ENCODE measurements around the gene TSPEAR.

TSPEAR gene

GRCh38 chr21:44740742-44741141 lies 29.4 kb upstream of the TSPEAR start:
- DNase-seq = no peak

GRCh38 chr21:44739316-44739715 lies 27.9 kb upstream of the TSPEAR start:
- no peak for DNase-seq

GRCh38 chr21:44738621-44739020 lies 27.2 kb upstream of the TSPEAR start:
- no peak for DNase-seq

- DNase-seq = no peak
Observed at GRCh38 chr21:44737706-44738354, 26.5 kb upstream of the TSPEAR start.

- DNase-seq = no peak
Observed at GRCh38 chr21:44736291-44737004, 25.1 kb upstream of the TSPEAR start.

- no peak for DNase-seq
Observed at GRCh38 chr21:44735821-44736220, 24.4 kb upstream of the TSPEAR start.

- DNase-seq = no peak
Observed at GRCh38 chr21:44734841-44735240, 23.5 kb upstream of the TSPEAR start.

- DNase-seq = no peak
Observed at GRCh38 chr21:44734026-44734745, 22.8 kb upstream of the TSPEAR start.

GRCh38 chr21:44732956-44733355 lies 21.6 kb upstream of the TSPEAR start:
- no peak for DNase-seq

GRCh38 chr21:44732263-44732662 lies 20.9 kb upstream of the TSPEAR start:
- DNase-seq = no peak

- DNase-seq = no peak
Observed at GRCh38 chr21:44730951-44731579, 19.7 kb upstream of the TSPEAR start.

GRCh38 chr21:44730028-44730395 lies 18.6 kb upstream of the TSPEAR start:
- no peak for DNase-seq

GRCh38 chr21:44729336-44730027 lies 18.1 kb upstream of the TSPEAR start:
- DNase-seq = no peak

GRCh38 chr21:44728716-44729115 lies 17.3 kb upstream of the TSPEAR start:
- DNase-seq = no peak

GRCh38 chr21:44727757-44728156 lies 16.4 kb upstream of the TSPEAR start:
- no peak for DNase-seq

GRCh38 chr21:44727321-44727720 lies 15.9 kb upstream of the TSPEAR start:
- DNase-seq = no peak

GRCh38 chr21:44726826-44727225 lies 15.5 kb upstream of the TSPEAR start:
- no peak for DNase-seq

- DNase-seq = no peak
Observed at GRCh38 chr21:44724926-44725325, 13.6 kb upstream of the TSPEAR start.

GRCh38 chr21:44724196-44724595 lies 12.8 kb upstream of the TSPEAR start:
- no peak for DNase-seq

- no peak for DNase-seq
Observed at GRCh38 chr21:44723177-44724131, 12.1 kb upstream of the TSPEAR start.

GRCh38 chr21:44722731-44723130 lies 11.4 kb upstream of the TSPEAR start:
- no peak for DNase-seq

GRCh38 chr21:44720170-44720569 lies 8.8 kb upstream of the TSPEAR start:
- DNase-seq = no peak
